ENCODE data around the gene GRIA3.
A peak's percentile ranks its signal among the peaks of the same experiment; 100 is the strongest.

GRIA3 gene

GRCh38 chrX:123199338-123199737, 15.3 kb downstream of the GRIA3 start:
- no peak for DNase-seq (ENCODE audit: low read depth)

GRCh38 chrX:123201720-123202119, 17.6 kb downstream of the GRIA3 start:
- DNase-seq (ENCODE audit: low read depth): no peak

GRCh38 chrX:123202523-123202922, 18.4 kb downstream of the GRIA3 start:
- no peak for DNase-seq (ENCODE audit: low read depth)

GRCh38 chrX:123203772-123204171, 19.7 kb downstream of the GRIA3 start:
- no peak for DNase-seq (ENCODE audit: low read depth)

GRCh38 chrX:123206176-123206575, 22.1 kb downstream of the GRIA3 start:
- no peak for DNase-seq (ENCODE audit: low read depth)

GRCh38 chrX:123210252-123210651, 26.2 kb downstream of the GRIA3 start:
- DNase-seq (ENCODE audit: low read depth): no peak

GRCh38 chrX:123215397-123216089, 31.5 kb downstream of the GRIA3 start:
- DNase-seq (ENCODE audit: low read depth): no peak

- DNase-seq (ENCODE audit: low read depth): peak; percentile 8
These were observed 33.0 kb downstream of the GRIA3 start for GRCh38 chrX:123217077-123217476.

GRCh38 chrX:123217728-123218127, 33.6 kb downstream of the GRIA3 start:
- DNase-seq (ENCODE audit: low read depth): no peak

- DNase-seq (ENCODE audit: low read depth): peak; percentile 3
These were observed 35.8 kb downstream of the GRIA3 start for GRCh38 chrX:123219916-123220315.

- no peak for DNase-seq (ENCODE audit: low read depth)
These were observed 38.8 kb downstream of the GRIA3 start for GRCh38 chrX:123222920-123223319.

GRCh38 chrX:123223409-123223808, 39.3 kb downstream of the GRIA3 start:
- DNase-seq (ENCODE audit: low read depth): no peak

GRCh38 chrX:123223859-123224258, 39.8 kb downstream of the GRIA3 start:
- no peak for DNase-seq (ENCODE audit: low read depth)

- no peak for DNase-seq (ENCODE audit: low read depth)
These were observed 46.7 kb downstream of the GRIA3 start for GRCh38 chrX:123230798-123231197.

GRCh38 chrX:123236859-123237258, 52.8 kb downstream of the GRIA3 start:
- no peak for DNase-seq (ENCODE audit: low read depth)

- DNase-seq (ENCODE audit: low read depth): no peak
These were observed 53.2 kb downstream of the GRIA3 start for GRCh38 chrX:123237271-123237670.

GRCh38 chrX:123254457-123254856, 70.4 kb downstream of the GRIA3 start:
- no peak for DNase-seq (ENCODE audit: low read depth)

- DNase-seq (ENCODE audit: low read depth): no peak
These were observed 72.3 kb downstream of the GRIA3 start for GRCh38 chrX:123256378-123256777.

GRCh38 chrX:123260920-123261418, 76.9 kb downstream of the GRIA3 start:
- no peak for DNase-seq (ENCODE audit: low read depth)

- DNase-seq (ENCODE audit: low read depth): no peak
These were observed 79.2 kb downstream of the GRIA3 start for GRCh38 chrX:123263270-123263669.

GRCh38 chrX:123263747-123264146, 79.7 kb downstream of the GRIA3 start:
- no peak for DNase-seq (ENCODE audit: low read depth)

- no peak for DNase-seq (ENCODE audit: low read depth)
These were observed 83.1 kb downstream of the GRIA3 start for GRCh38 chrX:123267220-123267619.

- no peak for DNase-seq (ENCODE audit: low read depth)
These were observed 87.8 kb downstream of the GRIA3 start for GRCh38 chrX:123271902-123272301.

- DNase-seq (ENCODE audit: low read depth): no peak
These were observed 88.6 kb downstream of the GRIA3 start for GRCh38 chrX:123272630-123273029.

Data from iris pigment epithelial cell (primary cell).